IMR-90 (cell line): Measurements from ENCODE around the gene PSMA1. TPM values are rescaled to one million over a fixed set of nuclear protein-coding genes. Genes with fewer than 3 reads are reported as not detected.

Experiments used
- ATAC-seq: fragments of 200-7000 bp; cut with Tn5 transposase; 2 replicates; pipeline ENCODE4 v1.9.1; 2020; ENCODE audit warnings: low read depth, mild to moderate bottlenecking, moderate library complexity
- BruUV-seq: library from RNA; stranded (reverse); fragments of 400-500 nt; replicated peaks from 2 replicates; lab custom pipeline; 2021; lab: Mats Ljungman, UMichigan
- CTCF ChIA-PET: fragments of 300-600 bp; formaldehyde crosslinking; extraction: SDS; loops from one replicate; lab custom pipeline; 2021; ENCODE audit warnings: antibody characterized with exemption; lab: Yijun Ruan, JAX
- POLR2A ChIA-PET: fragments of 300-600 bp; sonication (Branson Sonifier 250); formaldehyde crosslinking; loops from one replicate; lab custom pipeline; 2022; ENCODE audit warnings: antibody characterized with exemption; ENCODE audit not compliant: unreplicated experiment; lab: Charles Lee
- DNase-seq: peaks from one replicate; pipeline ENCODE4 v3.0.0; 2013
- H2AFZ ChIP-seq: replicated peaks from 2 replicates; pipeline ENCODE3; 2013; ENCODE audit warnings: low read length, mild to moderate bottlenecking; ENCODE audit not compliant: poor library complexity
- H2AK5ac ChIP-seq: 2 replicates; pipeline ENCODE4 v1.6.1; 2013; ENCODE audit warnings: low read depth, low read length, inconsistent platforms
- H2AK9ac ChIP-seq: replicated peaks from 2 replicates; pipeline ENCODE3; 2013; ENCODE audit warnings: mild to moderate bottlenecking, low read depth, low read length, moderate library complexity; ENCODE audit not compliant: poor library complexity
- H2BK120ac ChIP-seq: 2 replicates; pipeline ENCODE4 v1.6.1; 2013; ENCODE audit warnings: low read depth, low read length, inconsistent platforms
- H2BK15ac ChIP-seq: 3 replicates; pipeline ENCODE4 v1.6.1; 2013; ENCODE audit warnings: low read depth, low read length, inconsistent platforms
- H2BK20ac ChIP-seq: 2 replicates; pipeline ENCODE4 v1.6.1; 2013; ENCODE audit warnings: low read depth, mild to moderate bottlenecking, inconsistent platforms, low read length, moderate library complexity
- H2BK5ac ChIP-seq: 2 replicates; pipeline ENCODE4 v1.6.1; 2013; ENCODE audit warnings: mild to moderate bottlenecking, low read depth, low read length, inconsistent platforms; ENCODE audit not compliant: poor library complexity, severe bottlenecking
- H3K14ac ChIP-seq: replicated peaks from 2 replicates; pipeline ENCODE4 v1.6.1; 2013; ENCODE audit warnings: low read depth, low read length, inconsistent platforms
- H3K18ac ChIP-seq: 2 replicates; pipeline ENCODE4 v1.6.1; 2013; ENCODE audit warnings: low read depth, low read length, control low read depth
- H3K23ac ChIP-seq: 2 replicates; pipeline ENCODE4 v1.6.1; 2013; ENCODE audit warnings: low read depth, low read length, inconsistent platforms
- H3K27ac ChIP-seq: 2 replicates; pipeline ENCODE4 v1.5.1; 2013; ENCODE audit warnings: mild to moderate bottlenecking, control low read depth, low read length; ENCODE audit not compliant: insufficient read depth
- H3K27me3 ChIP-seq: 2 replicates; pipeline ENCODE4 v1.6.1; 2013; ENCODE audit warnings: low read length; ENCODE audit not compliant: control insufficient read depth, insufficient read depth
- H3K36me3 ChIP-seq: 2 replicates; pipeline ENCODE4 v1.6.1; 2013; ENCODE audit warnings: low read length, mixed read lengths; ENCODE audit not compliant: control insufficient read depth, insufficient read depth
- H3K4ac ChIP-seq: 2 replicates; pipeline ENCODE4 v1.6.1; 2013; ENCODE audit warnings: low read depth, low read length, inconsistent platforms
- H3K4me1 ChIP-seq: 2 replicates; pipeline ENCODE4 v1.6.1; 2013; ENCODE audit warnings: low read length, mixed read lengths; ENCODE audit not compliant: control insufficient read depth, insufficient read depth
- H3K4me2 ChIP-seq: 2 replicates; pipeline ENCODE4 v1.6.1; 2013; ENCODE audit warnings: low read depth, mild to moderate bottlenecking, control low read depth, low read length, moderate library complexity
- H3K4me3 ChIP-seq: 2 replicates; pipeline ENCODE4 v1.5.1; 2013; ENCODE audit warnings: low read depth, mild to moderate bottlenecking, control low read depth, low read length, moderate library complexity; ENCODE audit not compliant: insufficient read depth
- H3K56ac ChIP-seq: 2 replicates; pipeline ENCODE4 v1.6.1; 2013; ENCODE audit warnings: low read length, inconsistent platforms; ENCODE audit not compliant: insufficient read depth; ENCODE audit errors: extremely low read depth
- H3K79me1 ChIP-seq, 2 experiments: 2 replicates each; pipeline ENCODE4 v1.6.1; 2013; ENCODE audit warnings: low read length in 2 of 2, inconsistent platforms in 1 of 2, low read depth in 1 of 2
- H3K9ac ChIP-seq: 2 replicates; pipeline ENCODE4 v1.6.1; 2013; ENCODE audit warnings: low read depth, low read length, control low read depth
- H3K9me1 ChIP-seq: 2 replicates; pipeline ENCODE4 v1.6.1; 2013; ENCODE audit warnings: low read length, inconsistent platforms; ENCODE audit not compliant: insufficient read depth
- H3K9me3 ChIP-seq: 2 replicates; pipeline ENCODE4 v1.6.1; 2013; ENCODE audit warnings: low read length; ENCODE audit not compliant: control insufficient read depth, insufficient read depth
- H4K20me1 ChIP-seq: 2 replicates; pipeline ENCODE4 v1.6.1; 2013; ENCODE audit warnings: low read length, inconsistent platforms; ENCODE audit not compliant: insufficient read depth
- H4K5ac ChIP-seq: 2 replicates; pipeline ENCODE4 v1.6.1; 2013; ENCODE audit warnings: mild to moderate bottlenecking, low read depth, low read length, control low read depth
- H4K8ac ChIP-seq, 2 experiments: 2 replicates each; pipeline ENCODE4 v1.6.1; 2013; ENCODE audit warnings: low read depth in 2 of 2, low read length in 2 of 2, control low read depth in 1 of 2, inconsistent platforms in 1 of 2
- H4K91ac ChIP-seq: 2 replicates; pipeline ENCODE4 v1.6.1; 2013; ENCODE audit warnings: low read depth, low read length, inconsistent platforms; ENCODE audit not compliant: insufficient read depth
- BHLHE40 ChIP-seq: fragments of 150-350 bp; IDR thresholded peaks from 2 replicates; pipeline ENCODE4 v1.6.1; 2016; ENCODE audit warnings: mild to moderate bottlenecking, low read depth, low read length
- CEBPB ChIP-seq: IDR thresholded peaks from 2 replicates; pipeline ENCODE4 v1.6.1; 2012; ENCODE audit warnings: low read depth, low read length, improper control_type of control experiment
- CHD1 ChIP-seq: IDR thresholded peaks from 2 replicates; pipeline ENCODE4 v1.6.1; 2012; ENCODE audit warnings: low read depth, low read length, improper control_type of control experiment
- FOS ChIP-seq: fragments of 150-350 bp; IDR thresholded peaks from 2 replicates; pipeline ENCODE4 v1.6.1; 2016; ENCODE audit warnings: low read depth, low read length
- MAFK ChIP-seq: IDR thresholded peaks from 2 replicates; pipeline ENCODE4 v1.6.1; 2012; ENCODE audit warnings: low read depth, low read length, improper control_type of control experiment
- MAZ ChIP-seq: IDR thresholded peaks from 2 replicates; pipeline ENCODE4 v1.6.1; 2012; ENCODE audit warnings: low read depth, mild to moderate bottlenecking, low read length, improper control_type of control experiment, moderate library complexity, borderline replicate concordance
- MXI1 ChIP-seq: IDR thresholded peaks from 2 replicates; pipeline ENCODE4 v1.6.1; 2012; ENCODE audit warnings: low read depth, mild to moderate bottlenecking, low read length, moderate library complexity, borderline replicate concordance
- NFE2L2 ChIP-seq: fragments of 150-350 bp; IDR thresholded peaks from 2 replicates; pipeline ENCODE4 v1.6.1; 2016; ENCODE audit warnings: low read depth, mild to moderate bottlenecking, low read length
- POLR2A ChIP-seq: IDR thresholded peaks from 2 replicates; pipeline ENCODE4 v1.6.1; 2012; ENCODE audit warnings: mild to moderate bottlenecking, low read depth, low read length
- RAD21 ChIP-seq: IDR thresholded peaks from 2 replicates; pipeline ENCODE4 v1.6.1; 2012; ENCODE audit warnings: low read length, improper control_type of control experiment
- RCOR1 ChIP-seq: IDR thresholded peaks from 2 replicates; pipeline ENCODE4 v1.6.1; 2012; ENCODE audit warnings: mild to moderate bottlenecking, low read length, improper control_type of control experiment; ENCODE audit not compliant: insufficient replicate concordance
- RFX5 ChIP-seq: IDR thresholded peaks from 2 replicates; pipeline ENCODE4 v1.8.0; 2012; ENCODE audit warnings: low read depth, mild to moderate bottlenecking, low read length, moderate library complexity
- SMC3 ChIP-seq: fragments of 150-350 bp; IDR thresholded peaks from 2 replicates; pipeline ENCODE4 v1.6.1; 2016; ENCODE audit warnings: low read depth, mild to moderate bottlenecking, antibody characterized with exemption, low read length, moderate library complexity
- WGBS, 2 experiments: methylation state at CpG; one replicate each; pipeline versions ENCODE4 v1.1.5 to v1.1.7; 2013; ENCODE audit warnings: missing lambda C conversion rate in 2 of 2; ENCODE audit not compliant: insufficient read length in 1 of 2; ENCODE audit errors: extremely low coverage in 2 of 2; 5-methylcytosine and 5-hydroxymethylcytosine counted together
- dilution Hi-C: fragments of 300-500 bp; cut with HindIII; formaldehyde crosslinking; loops from one replicate; pipeline ENCODE4 v1.14.3; 2018; ENCODE audit warnings: low sequenced_read_pairs; ENCODE audit not compliant: unreplicated experiment
- in situ Hi-C: fragments of 300-500 bp; cut with MboI; formaldehyde crosslinking; loops from 3 replicates; pipeline ENCODE4 v1.14.3; 2019; ENCODE audit warnings: low sequenced_read_pairs, inconsistent platforms, mixed read lengths
- intact Hi-C: fragments of 100-400 bp; cut with micrococcal nuclease; formaldehyde crosslinking; loops from 2 replicates; pipeline ENCODE4 v1.10.0; 2022
- polyA plus RNA-seq, 3 experiments: library from polyadenylated mRNA; depleted of rRNA; stranded (reverse); fragments of >200 nt; gene quantifications; 2 replicates each; pipeline ENCODE4 v1.2.3, GENCODE V29; 2012; ENCODE audit warnings: low replicate concordance in 1 of 3
- total RNA-seq: library from RNA; depleted of rRNA; stranded (reverse); fragments of >200 nt; gene quantifications from 2 replicates; pipeline ENCODE4 v1.2.3, GENCODE V29; 2012
- TF ChIP-seq, protein P1 (sequence below): fragments of 150-350 bp; IDR thresholded peaks from 2 replicates; pipeline ENCODE4 v1.6.1; 2017; ENCODE audit warnings: mild to moderate bottlenecking, antibody characterized with exemption, low read length, low read depth
- TF ChIP-seq, protein P2 (sequence below): conservative IDR thresholded peaks from 2 replicates; pipeline ENCODE4 v1.5.1; 2012; ENCODE audit warnings: mild to moderate bottlenecking, low read depth, low read length, improper control_type of control experiment
- TF ChIP-seq, protein P3 (sequence below): fragments of 150-350 bp; IDR thresholded peaks from 2 replicates; pipeline ENCODE4 v1.6.1; 2016; ENCODE audit warnings: low read depth, mild to moderate bottlenecking, low read length, moderate library complexity, borderline replicate concordance

Gene PSMA1
- total and polyA plus RNA-seq, 2 of the 4 experiments (the other 2 are of a cell fraction) = 179 to 194 TPM

DNA sequence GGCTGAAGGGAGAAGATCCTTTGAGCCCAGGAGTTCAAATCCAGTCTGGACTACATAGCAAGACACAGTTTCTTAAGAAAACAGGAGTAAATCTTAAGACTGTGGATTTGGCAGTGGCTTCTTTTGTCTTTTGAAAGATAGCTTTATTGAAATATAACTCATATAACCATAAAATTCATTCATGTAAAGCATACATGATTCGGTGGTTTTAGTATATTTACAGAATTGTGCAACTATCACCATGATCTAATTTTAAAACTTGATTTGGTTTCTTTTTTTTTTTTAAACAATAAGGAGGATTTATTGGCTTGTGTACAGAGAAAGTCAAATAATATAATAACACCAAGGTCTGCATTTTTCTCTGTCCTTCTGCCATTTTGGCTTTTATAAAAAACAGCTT lies 23.1 kb upstream of the PSMA1 start:
- Histone ChIP-seq H3K27me3 (peaks cover 2% of the 10 kb centered on the region), H3K27ac (no peak overlapping the region), H2BK120ac (no peak overlapping the region), H2AK9ac (no peak overlapping the region), H2AFZ (no peak overlapping the region), H3K36me3 (no peaks in the 10 kb centered on the region), H3K4me1 (no peaks in the 10 kb centered on the region), H3K23ac (no peak overlapping the region), H4K20me1 (no peaks in the 10 kb centered on the region), H3K79me1 (no peaks in the 10 kb centered on the region), H4K5ac (no peak overlapping the region), H3K18ac (no peak overlapping the region), H2BK15ac (no peak overlapping the region), H3K9me1 (no peaks in the 10 kb centered on the region), H3K4ac (no peak overlapping the region), H3K56ac (no peak overlapping the region), H2BK5ac (no peak overlapping the region), H4K91ac (no peak overlapping the region), H3K4me2 (no peak overlapping the region), H2AK5ac (no peak overlapping the region), H3K9ac (no peak overlapping the region), H3K9me3 (no peaks in the 10 kb centered on the region), H3K14ac (no peak overlapping the region), H4K8ac (no peak overlapping the region), H3K4me3 (no peak overlapping the region), H2BK20ac (no peak overlapping the region)
- TF ChIP-seq SMC3 = no peak
- TF ChIP-seq MAFK = no peak
- no peak for TF ChIP-seq POLR2A
- no peak for TF ChIP-seq MXI1
- no peak for TF ChIP-seq BHLHE40
- TF ChIP-seq, protein P1, sequence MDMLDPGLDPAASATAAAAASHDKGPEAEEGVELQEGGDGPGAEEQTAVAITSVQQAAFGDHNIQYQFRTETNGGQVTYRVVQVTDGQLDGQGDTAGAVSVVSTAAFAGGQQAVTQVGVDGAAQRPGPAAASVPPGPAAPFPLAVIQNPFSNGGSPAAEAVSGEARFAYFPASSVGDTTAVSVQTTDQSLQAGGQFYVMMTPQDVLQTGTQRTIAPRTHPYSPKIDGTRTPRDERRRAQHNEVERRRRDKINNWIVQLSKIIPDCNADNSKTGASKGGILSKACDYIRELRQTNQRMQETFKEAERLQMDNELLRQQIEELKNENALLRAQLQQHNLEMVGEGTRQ = no peak
- TF ChIP-seq CEBPB = no peak
- no peak for TF ChIP-seq RAD21
- TF ChIP-seq NFE2L2 = no peak
- TF ChIP-seq RFX5 = no peak
- no peak for TF ChIP-seq FOS
- TF ChIP-seq CHD1 = no peak
- TF ChIP-seq, protein P2, sequence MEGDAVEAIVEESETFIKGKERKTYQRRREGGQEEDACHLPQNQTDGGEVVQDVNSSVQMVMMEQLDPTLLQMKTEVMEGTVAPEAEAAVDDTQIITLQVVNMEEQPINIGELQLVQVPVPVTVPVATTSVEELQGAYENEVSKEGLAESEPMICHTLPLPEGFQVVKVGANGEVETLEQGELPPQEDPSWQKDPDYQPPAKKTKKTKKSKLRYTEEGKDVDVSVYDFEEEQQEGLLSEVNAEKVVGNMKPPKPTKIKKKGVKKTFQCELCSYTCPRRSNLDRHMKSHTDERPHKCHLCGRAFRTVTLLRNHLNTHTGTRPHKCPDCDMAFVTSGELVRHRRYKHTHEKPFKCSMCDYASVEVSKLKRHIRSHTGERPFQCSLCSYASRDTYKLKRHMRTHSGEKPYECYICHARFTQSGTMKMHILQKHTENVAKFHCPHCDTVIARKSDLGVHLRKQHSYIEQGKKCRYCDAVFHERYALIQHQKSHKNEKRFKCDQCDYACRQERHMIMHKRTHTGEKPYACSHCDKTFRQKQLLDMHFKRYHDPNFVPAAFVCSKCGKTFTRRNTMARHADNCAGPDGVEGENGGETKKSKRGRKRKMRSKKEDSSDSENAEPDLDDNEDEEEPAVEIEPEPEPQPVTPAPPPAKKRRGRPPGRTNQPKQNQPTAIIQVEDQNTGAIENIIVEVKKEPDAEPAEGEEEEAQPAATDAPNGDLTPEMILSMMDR = no peak
- no peak for TF ChIP-seq RCOR1
- TF ChIP-seq MAZ = no peak
- TF ChIP-seq, protein P3, sequence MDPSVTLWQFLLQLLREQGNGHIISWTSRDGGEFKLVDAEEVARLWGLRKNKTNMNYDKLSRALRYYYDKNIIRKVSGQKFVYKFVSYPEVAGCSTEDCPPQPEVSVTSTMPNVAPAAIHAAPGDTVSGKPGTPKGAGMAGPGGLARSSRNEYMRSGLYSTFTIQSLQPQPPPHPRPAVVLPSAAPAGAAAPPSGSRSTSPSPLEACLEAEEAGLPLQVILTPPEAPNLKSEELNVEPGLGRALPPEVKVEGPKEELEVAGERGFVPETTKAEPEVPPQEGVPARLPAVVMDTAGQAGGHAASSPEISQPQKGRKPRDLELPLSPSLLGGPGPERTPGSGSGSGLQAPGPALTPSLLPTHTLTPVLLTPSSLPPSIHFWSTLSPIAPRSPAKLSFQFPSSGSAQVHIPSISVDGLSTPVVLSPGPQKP = no peak
- BruUV-seq = no TSS peak
- POLR2A ChIA-PET = no interaction called here
- intact Hi-C loops = loop anchor here (5.0 kb wide), 1 partner anchor 99 kb away; the partner anchor contains the start of gene PDE3B
- CTCF ChIA-PET = no interaction called here
- no peak for DNase-seq
- no CpG with 5 or more reads among the region's 1 CpG for WGBS, 2 experiments
- in situ Hi-C loops = no loop called here
- ATAC-seq = no peak
- dilution Hi-C loops = no loop called here
